GM21529 (cell line): ENCODE measurements around the gene SLMAP.
"Not testable (repeated sequence)": the region's sequence is repeated elsewhere in the genome, so short reads cannot be mapped to it uniquely, and the experiment has no call there.

Source experiments
- ATAC-seq: cut with Tn5 transposase; IDR thresholded peaks from one replicate; pipeline ENCODE4 v1.9.1; 2021; ENCODE audit not compliant: unreplicated experiment

Gene SLMAP

DNA sequence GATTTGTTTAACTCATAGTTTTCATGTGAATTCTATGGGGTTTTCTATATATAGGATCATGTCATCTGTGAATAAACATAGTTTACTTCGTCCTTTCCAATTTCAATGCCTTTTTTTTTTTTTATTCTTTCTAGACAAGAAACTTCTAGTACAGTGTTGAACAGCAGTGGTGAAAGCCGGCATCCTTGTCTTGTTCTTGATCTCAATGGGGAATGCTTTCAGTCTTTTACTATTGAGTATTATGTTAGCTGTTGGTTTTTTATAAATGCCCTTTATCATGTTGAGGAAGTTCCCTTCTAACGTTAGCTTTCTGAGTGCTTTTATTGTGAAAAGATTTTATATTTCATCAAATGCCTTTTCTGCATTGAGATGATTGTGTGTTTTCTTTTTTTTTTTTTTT, 69.0 kb downstream of the SLMAP start:
- no peak for ATAC-seq

GRCh38 chr3:57826245-57826951, 70.3 kb downstream of the SLMAP start:
- no peak for ATAC-seq

DNA sequence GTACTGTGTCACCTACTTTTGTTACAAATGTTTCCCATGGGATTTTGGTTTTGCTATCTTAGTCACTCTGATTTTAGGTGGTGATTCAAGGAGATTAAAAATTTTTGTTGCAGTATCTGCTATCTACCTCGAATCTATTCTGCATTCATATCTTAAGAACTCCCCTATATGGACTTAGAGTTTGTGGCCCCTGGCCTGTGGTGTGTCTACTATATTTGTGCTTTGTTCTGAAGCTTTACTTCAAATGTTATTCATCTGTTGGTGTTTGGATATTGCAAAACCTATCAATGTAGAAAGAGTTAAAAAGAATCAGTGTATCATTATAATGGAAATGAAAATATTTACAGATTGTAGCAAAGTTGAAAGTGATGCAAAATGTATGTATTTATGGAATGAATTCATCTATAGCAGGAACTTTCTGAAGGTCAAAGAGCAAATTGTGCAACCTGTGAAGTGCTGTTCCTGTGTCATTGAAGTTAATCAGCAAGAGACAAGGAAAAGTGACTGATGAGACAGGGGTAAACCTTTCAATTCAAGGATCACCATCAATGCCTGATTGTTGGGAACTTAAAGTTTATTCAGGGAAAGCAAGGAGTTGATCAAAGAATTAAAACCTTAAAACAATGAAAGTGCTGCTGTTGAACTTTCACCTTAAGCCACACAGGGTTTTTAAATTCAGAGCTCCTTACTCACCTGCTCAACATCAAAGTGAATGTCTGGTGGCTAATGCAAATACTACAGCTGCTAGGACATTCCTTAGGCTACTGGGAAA, 71.0 kb downstream of the SLMAP start:
- ATAC-seq: no peak

- ATAC-seq: no peak
Observed at GRCh38 chr3:57827757-57828156, 71.6 kb downstream of the SLMAP start.

DNA sequence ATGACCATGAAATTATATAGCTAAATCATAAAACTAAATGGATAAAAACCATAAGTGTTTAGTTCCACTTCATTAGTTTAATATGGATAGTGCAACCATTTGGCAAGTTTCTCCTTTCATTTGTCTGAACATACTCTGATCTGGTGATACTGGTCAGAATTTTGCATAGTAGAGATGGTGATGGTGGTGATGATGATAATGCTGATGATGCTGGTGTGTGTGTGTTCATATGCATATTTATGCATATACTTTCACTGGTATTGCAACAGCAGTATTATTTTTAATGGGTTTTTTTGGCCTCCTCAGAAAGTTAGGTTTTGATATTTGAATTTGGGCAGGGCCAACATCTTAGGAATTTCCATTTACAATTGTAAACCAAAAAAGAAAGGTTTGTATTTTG, 76.4 kb downstream of the SLMAP start:
- no peak for ATAC-seq

DNA sequence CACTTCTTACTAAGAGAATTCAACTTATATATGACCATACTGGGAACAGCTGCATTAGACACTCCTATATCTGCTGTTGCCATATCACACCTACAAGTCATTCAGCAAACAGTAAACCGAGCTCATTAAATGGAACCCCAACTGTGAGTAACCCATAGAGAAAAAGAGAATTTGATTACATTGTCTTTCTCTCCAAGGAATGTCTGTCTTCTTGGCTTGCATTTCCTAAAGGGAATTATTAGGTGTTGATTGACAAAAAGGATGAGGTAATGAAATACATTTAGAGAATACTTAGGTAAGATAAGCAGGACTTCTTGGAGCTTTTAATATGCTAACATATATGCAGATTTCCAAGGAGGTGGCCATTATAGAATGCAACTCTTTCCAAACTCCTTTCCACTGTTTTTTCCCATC, 76.8 kb downstream of the SLMAP start:
- ATAC-seq: no peak

DNA sequence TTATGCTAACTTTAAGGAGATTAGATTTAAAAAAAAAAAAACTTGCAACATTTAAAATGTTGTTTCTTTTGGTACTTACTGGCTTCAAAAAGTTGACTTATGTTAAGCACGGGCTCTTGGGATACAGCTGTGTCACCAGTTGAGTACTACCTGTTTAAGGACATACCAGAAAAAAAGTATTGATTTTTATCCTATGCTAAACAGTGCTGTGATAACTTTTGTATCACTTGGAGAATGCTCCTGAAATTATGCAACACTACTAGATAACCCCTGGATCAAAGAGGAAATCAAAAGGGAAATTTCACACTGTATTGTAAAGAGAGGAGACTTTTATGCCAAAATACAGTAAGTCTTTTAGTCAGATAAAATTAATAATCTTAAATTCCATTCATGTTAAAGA, 77.7 kb downstream of the SLMAP start:
- ATAC-seq: no peak

GRCh38 chr3:57837686-57838085, 81.6 kb downstream of the SLMAP start:
- ATAC-seq: no peak

DNA sequence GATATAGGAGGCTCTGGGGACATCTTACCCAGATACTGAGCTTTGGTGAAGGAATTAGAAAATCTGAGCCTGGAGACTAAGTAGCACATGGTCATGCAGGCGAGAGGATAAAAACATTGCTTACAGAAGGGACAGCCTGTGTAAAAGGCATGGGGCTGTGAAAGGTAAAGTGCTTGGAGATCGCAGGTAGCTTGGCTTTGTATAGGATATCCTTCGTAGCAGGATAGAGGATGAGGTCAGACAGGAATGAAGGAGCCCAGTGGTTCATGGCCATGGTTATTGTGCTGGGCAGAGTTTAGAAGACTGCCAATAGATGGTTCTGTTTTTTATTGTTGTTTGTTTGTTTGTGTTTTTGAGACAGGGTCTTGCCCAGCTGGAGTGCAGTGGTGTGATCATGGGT, 82.5 kb downstream of the SLMAP start:
- no peak for ATAC-seq

GRCh38 chr3:57840473-57840872, 84.4 kb downstream of the SLMAP start:
- no peak for ATAC-seq

DNA sequence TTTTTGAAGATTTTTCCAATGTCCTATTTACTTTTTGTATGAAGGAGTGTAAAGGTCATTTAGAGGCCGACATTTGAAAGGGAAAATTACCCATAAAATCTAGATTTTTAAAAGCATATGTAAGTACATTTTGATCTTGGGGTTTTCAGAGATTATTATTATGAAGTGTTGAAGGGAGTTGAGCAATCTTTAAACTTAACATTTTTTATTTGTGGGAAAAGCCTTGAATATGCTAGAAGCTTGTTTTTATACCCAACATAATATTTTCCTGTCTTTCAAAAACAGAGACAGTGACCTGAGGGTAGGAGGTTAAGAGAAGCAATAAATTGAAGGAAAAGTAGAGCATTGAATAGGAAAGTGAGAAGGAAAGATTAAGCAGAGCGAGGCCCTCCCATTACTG, 85.7 kb downstream of the SLMAP start:
- ATAC-seq: no peak

GRCh38 chr3:57848177-57848738, 92.1 kb downstream of the SLMAP start:
- no peak for ATAC-seq

- no peak for ATAC-seq
Observed at GRCh38 chr3:57851304-57851703, 95.2 kb downstream of the SLMAP start.

DNA sequence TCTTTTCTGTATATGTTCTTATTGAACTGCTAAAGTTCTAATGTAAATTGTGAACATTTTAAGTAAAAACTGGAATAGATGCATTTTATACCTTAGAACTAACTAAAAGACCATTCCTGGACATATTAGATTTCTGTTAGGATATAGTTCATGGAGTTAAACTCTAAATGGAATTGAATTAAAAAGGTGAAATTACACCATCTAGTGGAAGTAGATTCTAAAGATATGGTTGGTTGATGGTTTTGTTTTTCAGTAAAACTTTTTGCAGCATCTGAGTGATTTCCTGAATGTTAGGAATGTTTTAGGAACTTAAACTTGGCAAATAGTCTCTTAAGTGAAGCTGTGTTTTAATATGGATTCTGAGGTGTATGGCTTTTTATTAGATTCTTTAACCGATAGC, 96.8 kb downstream of the SLMAP start:
- no peak for ATAC-seq

DNA sequence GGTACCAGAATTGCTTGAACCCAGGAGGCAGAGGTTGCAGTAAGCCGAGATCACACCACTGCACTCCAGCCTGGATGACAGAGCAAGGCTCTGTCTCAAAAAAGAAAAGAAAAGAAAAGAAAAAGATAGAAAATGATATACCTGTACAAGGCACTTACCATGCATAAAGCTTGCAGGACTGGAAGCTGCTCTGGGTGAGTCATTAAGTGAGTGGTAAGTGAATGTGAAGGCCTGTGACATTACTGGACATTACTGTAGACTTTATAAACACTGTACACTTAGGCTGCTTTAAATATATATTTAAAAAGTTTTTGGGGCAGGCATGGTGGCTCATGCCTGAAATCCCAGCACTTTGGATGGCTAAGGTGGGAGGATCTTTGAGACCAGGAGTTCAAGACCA, 99.2 kb downstream of the SLMAP start:
- ATAC-seq: no peak

GRCh38 chr3:57855943-57856342, 99.8 kb downstream of the SLMAP start:
- no peak for ATAC-seq

- no peak for ATAC-seq
Observed at GRCh38 chr3:57856675-57857074, 100.6 kb downstream of the SLMAP start.

GRCh38 chr3:57862894-57863293, 106.8 kb downstream of the SLMAP start:
- no peak for ATAC-seq

DNA sequence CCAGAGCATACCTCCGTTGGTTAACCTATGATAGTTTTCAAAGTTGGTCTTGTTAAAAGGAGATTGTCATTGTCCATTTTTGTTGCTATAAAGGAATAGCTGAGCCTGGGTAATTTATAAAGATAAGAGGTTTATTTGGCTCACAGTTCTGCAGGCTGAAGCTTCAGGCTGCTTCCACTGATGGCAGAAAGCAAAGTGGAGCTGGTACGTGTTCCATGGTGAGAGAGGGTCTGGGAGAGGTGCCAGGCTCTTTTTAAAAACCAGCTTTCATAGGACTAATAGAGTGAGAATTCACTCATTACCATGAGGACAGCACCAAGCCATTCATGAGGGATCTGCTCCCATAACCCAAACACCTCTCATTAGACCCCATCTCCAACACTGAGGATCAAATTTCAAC, 107.3 kb downstream of the SLMAP start:
- ATAC-seq: no peak

DNA sequence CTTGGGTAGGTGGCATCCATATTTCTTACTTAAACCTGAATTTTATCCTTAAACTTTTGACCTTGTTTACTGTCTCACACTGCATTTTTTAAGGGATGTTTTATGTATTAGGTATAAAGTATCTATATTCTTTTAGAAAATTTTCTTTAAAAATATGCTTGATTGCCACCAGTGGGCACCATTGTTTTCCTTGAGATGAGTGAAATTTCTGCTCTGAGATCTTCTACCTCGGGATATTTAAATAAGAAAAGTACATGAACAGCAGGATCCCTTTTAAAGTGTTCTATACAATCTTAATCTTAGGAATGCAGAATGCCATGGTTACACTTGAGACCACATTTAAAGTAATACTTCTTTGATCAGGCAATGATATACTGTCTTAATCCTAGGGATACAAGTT, 108.7 kb downstream of the SLMAP start:
- no peak for ATAC-seq

- not testable (repeated sequence) for ATAC-seq
Observed at GRCh38 chr3:57869110-57869509, 113.0 kb downstream of the SLMAP start.

DNA sequence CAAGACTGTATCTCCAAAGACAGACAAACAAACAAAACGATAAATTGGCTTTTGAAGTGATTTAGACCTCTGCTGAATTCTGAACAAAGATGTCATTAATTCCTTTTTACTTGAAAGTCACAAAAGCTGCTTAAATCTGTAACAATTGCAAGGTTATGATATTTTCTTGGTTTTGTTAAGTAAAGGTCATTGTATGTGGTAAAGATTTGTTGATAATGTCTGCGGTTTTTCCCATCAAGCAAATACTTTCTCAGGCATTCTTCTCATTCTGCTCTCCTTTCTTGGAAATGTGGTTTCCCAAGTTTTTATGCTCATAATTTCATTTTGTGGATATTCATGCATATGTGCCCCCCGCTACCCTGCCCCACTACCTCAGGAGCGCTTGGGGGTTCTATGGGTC, 116.5 kb downstream of the SLMAP start:
- no peak for ATAC-seq
